Sciatic nerve (tissue), 2 donors: ENCODE measurements around the gene FOXF1. TPM values are rescaled to one million over a fixed set of nuclear protein-coding genes. Genes with fewer than 3 reads are reported as not detected.

ENCODE experiments used
- ATAC-seq: fragments of 200-7000 bp; cut with Tn5 transposase; one replicate; pipeline ENCODE4 v1.9.1; 2020; ENCODE audit warnings: mild to moderate bottlenecking, moderate library complexity
- DNase-seq: peaks from one replicate; pipeline ENCODE4 v3.0.0-alpha.2; 2020; ENCODE audit warnings: low spot score
- intact Hi-C: fragments of 100-400 bp; cut with DNase I; formaldehyde crosslinking; loops from one replicate; pipeline ENCODE4 v1.14.2; 2022
- total RNA-seq: library from RNA; stranded (reverse); fragmentation: NEBNext Ultra II Directional; extraction: Animal tissue kit (Norgen Biotek cat#: 25700); gene quantifications from one replicate; pipeline ENCODE4 v1.2.1, GENCODE V29; 2021
- donor health status: DM: no; HTN: no; CAD: no.
- donor health status: DM: no; HTN: no; CAD: no.

The FOXF1 gene
- total RNA-seq, 1 donor from 2014 or later, result 0.45 TPM

- ATAC-seq (no peak), DNase-seq (no peak)
- intact Hi-C loops, result loop anchor here (5.0 kb wide), 2 partner anchors 442 to 697 kb away; no protein-coding TSS in a partner anchor
These were observed 4.4 kb downstream of the FOXF1 start for GRCh38 chr16:86514481-86515376.

- DNase-seq (no peak), ATAC-seq (no peak)
- intact Hi-C loops, result loop anchor here (5.0 kb wide), 2 partner anchors 443 to 698 kb away; no protein-coding TSS in a partner anchor
These were observed 5.1 kb downstream of the FOXF1 start for GRCh38 chr16:86515413-86515776.

- intact Hi-C loops, result loop anchor here (5.0 kb wide), 2 partner anchors 444 to 699 kb away; no protein-coding TSS in a partner anchor
- DNase-seq, result no peak
These were observed 5.7 kb downstream of the FOXF1 start for GRCh38 chr16:86515777-86516622.

GRCh38 chr16:86516623-86517003, 6.3 kb downstream of the FOXF1 start:
- DNase-seq (no peak), ATAC-seq (no peak)
- intact Hi-C loops, result loop anchor here (5.0 kb wide), 2 partner anchors 444 to 699 kb away; no protein-coding TSS in a partner anchor

More at GRCh38 chr16:86515777-86516622, 5.7 kb downstream of the FOXF1 start:
- ATAC-seq, result no peak

- no peak for DNase-seq
- no peak for ATAC-seq
- intact Hi-C loops, result loop anchor here (5.0 kb wide), 2 partner anchors 445 to 700 kb away; no protein-coding TSS in a partner anchor
These were observed 6.7 kb downstream of the FOXF1 start for GRCh38 chr16:86517033-86517432.

GRCh38 chr16:86517652-86518258, 7.4 kb downstream of the FOXF1 start:
- intact Hi-C loops, result loop anchor here (5.0 kb wide), 2 partner anchors 445 to 700 kb away; no protein-coding TSS in a partner anchor
- peak; percentile 77 for ATAC-seq
- peak; percentile 73 for DNase-seq

- ATAC-seq, result no peak
- intact Hi-C loops, result loop anchor here (5.0 kb wide), 2 partner anchors 447 to 702 kb away; no protein-coding TSS in a partner anchor
- no peak for DNase-seq
These were observed 8.8 kb downstream of the FOXF1 start for GRCh38 chr16:86519007-86519648.

GRCh38 chr16:86519649-86520316, 9.5 kb downstream of the FOXF1 start:
- intact Hi-C loops, result loop anchor here (5.0 kb wide), 2 partner anchors 447 to 702 kb away; no protein-coding TSS in a partner anchor
- ATAC-seq (peak; percentile 63), DNase-seq (peak; percentile 77)

- peak; percentile 33 for ATAC-seq
- intact Hi-C loops, result no loop called here
These were observed 10.2 kb downstream of the FOXF1 start for GRCh38 chr16:86520317-86521210.

GRCh38 chr16:86521236-86522197, 11.2 kb downstream of the FOXF1 start:
- ATAC-seq (no peak), DNase-seq (no peak)
- intact Hi-C loops, result no loop called here

More at GRCh38 chr16:86520317-86521210, 10.2 kb downstream of the FOXF1 start:
- DNase-seq, result no peak

- ATAC-seq (no peak), DNase-seq (no peak)
- intact Hi-C loops, result no loop called here
These were observed 12.3 kb downstream of the FOXF1 start for GRCh38 chr16:86522634-86523033.

GRCh38 chr16:86523166-86523740, 12.9 kb downstream of the FOXF1 start:
- intact Hi-C loops, result no loop called here
- ATAC-seq (no peak), DNase-seq (no peak)

- DNase-seq (no peak), ATAC-seq (no peak)
- intact Hi-C loops, result no loop called here
These were observed 13.7 kb downstream of the FOXF1 start for GRCh38 chr16:86524029-86524428.

- no peak for DNase-seq
These were observed 15.4 kb downstream of the FOXF1 start for GRCh38 chr16:86525696-86526095.

GRCh38 chr16:86527366-86527765, 17.0 kb downstream of the FOXF1 start:
- ATAC-seq, result no peak
- no peak for DNase-seq
- intact Hi-C loops, result no loop called here

More at GRCh38 chr16:86525696-86526095, 15.4 kb downstream of the FOXF1 start:
- ATAC-seq, result no peak
- intact Hi-C loops, result no loop called here
